ENCODE results near the gene TMEM132E. TPM values are rescaled to one million over a fixed set of nuclear protein-coding genes. Genes with fewer than 3 reads are reported as not detected.

Gene TMEM132E
- total RNA-seq, 1 donor, result not detected

- Histone ChIP-seq H3K4me3 (ENCODE audit: insufficient read depth, low read length) (no peak overlapping the region), H3K27me3 (ENCODE audit: insufficient read depth, low read length) (no peaks in the 10 kb centered on the region), H3K9me3 (ENCODE audit: low read depth, low read length) (no peaks in the 10 kb centered on the region), H4K20me1 (ENCODE audit: insufficient read depth, low read length) (no peaks in the 10 kb centered on the region), H3K79me2 (ENCODE audit: insufficient read depth, low read length) (no peaks in the 10 kb centered on the region), H3K36me3 (ENCODE audit: insufficient read depth, low read length) (no peaks in the 10 kb centered on the region), H3K27ac (ENCODE audit: low read depth, low read length) (no peak overlapping the region), H3K4me1 (ENCODE audit: insufficient read depth, low read length) (no peaks in the 10 kb centered on the region), H2AFZ (ENCODE audit: low read length) (no peak overlapping the region), H3K4me2 (ENCODE audit: insufficient read depth, low read length) (no peak overlapping the region)
- no peak for TF ChIP-seq CTCF (IDR thresholded peaks at IDR 0.05; ENCODE audit: extremely low read depth, low read depth, low read length)
- DNase-seq (ENCODE audit: insufficient read length, low spot score, missing footprints), result no peak
These were observed 27.4 kb downstream of the TMEM132E start for GRCh38 chr17:34606763-34607162.

GRCh38 chr17:34607917-34608316 lies 28.5 kb downstream of the TMEM132E start:
- H3K27ac ChIP-seq (ENCODE audit: low read depth, low read length), result no peak overlapping the region
- no peaks in the 10 kb centered on the region for H3K4me1 ChIP-seq (ENCODE audit: insufficient read depth, low read length)

GRCh38 chr17:34609210-34609609 lies 29.8 kb downstream of the TMEM132E start:
- no peak for DNase-seq (ENCODE audit: insufficient read length, low spot score, missing footprints)
- no peak overlapping the region for H3K4me3 ChIP-seq (ENCODE audit: insufficient read depth, low read length)
- no peak overlapping the region for H2AFZ ChIP-seq (ENCODE audit: low read length)
- no peaks in the 10 kb centered on the region for H3K9me3 ChIP-seq (ENCODE audit: low read depth, low read length)
- no peaks in the 10 kb centered on the region for H4K20me1 ChIP-seq (ENCODE audit: insufficient read depth, low read length)
- TF ChIP-seq CTCF (IDR thresholded peaks at IDR 0.05; ENCODE audit: extremely low read depth, low read depth, low read length), result no peak
- H3K27me3 ChIP-seq (ENCODE audit: insufficient read depth, low read length), result no peaks in the 10 kb centered on the region
- H3K4me1 ChIP-seq (ENCODE audit: insufficient read depth, low read length), result no peaks in the 10 kb centered on the region
- no peak overlapping the region for H3K4me2 ChIP-seq (ENCODE audit: insufficient read depth, low read length)
- no peaks in the 10 kb centered on the region for H3K36me3 ChIP-seq (ENCODE audit: insufficient read depth, low read length)
- no peaks in the 10 kb centered on the region for H3K79me2 ChIP-seq (ENCODE audit: insufficient read depth, low read length)
- no peak overlapping the region for H3K27ac ChIP-seq (ENCODE audit: low read depth, low read length)

More at GRCh38 chr17:34607917-34608316, 28.5 kb downstream of the TMEM132E start:
- H2AFZ ChIP-seq (ENCODE audit: low read length), result no peak overlapping the region
- no peaks in the 10 kb centered on the region for H3K36me3 ChIP-seq (ENCODE audit: insufficient read depth, low read length)
- no peak overlapping the region for H3K4me2 ChIP-seq (ENCODE audit: insufficient read depth, low read length)
- no peaks in the 10 kb centered on the region for H3K9me3 ChIP-seq (ENCODE audit: low read depth, low read length)
- no peak for DNase-seq (ENCODE audit: insufficient read length, low spot score, missing footprints)
- no peaks in the 10 kb centered on the region for H3K27me3 ChIP-seq (ENCODE audit: insufficient read depth, low read length)
- H4K20me1 ChIP-seq (ENCODE audit: insufficient read depth, low read length), result no peaks in the 10 kb centered on the region
- no peak for TF ChIP-seq CTCF (IDR thresholded peaks at IDR 0.05; ENCODE audit: extremely low read depth, low read depth, low read length)
- H3K79me2 ChIP-seq (ENCODE audit: insufficient read depth, low read length), result no peaks in the 10 kb centered on the region
- H3K4me3 ChIP-seq (ENCODE audit: insufficient read depth, low read length), result no peak overlapping the region

GRCh38 chr17:34610039-34610438 lies 30.7 kb downstream of the TMEM132E start:
- no peak for DNase-seq (ENCODE audit: insufficient read length, low spot score, missing footprints)
- no peaks in the 10 kb centered on the region for H3K9me3 ChIP-seq (ENCODE audit: low read depth, low read length)
- no peak overlapping the region for H3K4me2 ChIP-seq (ENCODE audit: insufficient read depth, low read length)
- TF ChIP-seq CTCF (IDR thresholded peaks at IDR 0.05; ENCODE audit: extremely low read depth, low read depth, low read length), result no peak
- H2AFZ ChIP-seq (ENCODE audit: low read length), result no peak overlapping the region
- no peaks in the 10 kb centered on the region for H3K4me1 ChIP-seq (ENCODE audit: insufficient read depth, low read length)
- H3K36me3 ChIP-seq (ENCODE audit: insufficient read depth, low read length), result no peaks in the 10 kb centered on the region
- no peaks in the 10 kb centered on the region for H4K20me1 ChIP-seq (ENCODE audit: insufficient read depth, low read length)
- no peaks in the 10 kb centered on the region for H3K79me2 ChIP-seq (ENCODE audit: insufficient read depth, low read length)
- H3K27ac ChIP-seq (ENCODE audit: low read depth, low read length), result no peak overlapping the region
- H3K27me3 ChIP-seq (ENCODE audit: insufficient read depth, low read length), result no peaks in the 10 kb centered on the region
- no peak overlapping the region for H3K4me3 ChIP-seq (ENCODE audit: insufficient read depth, low read length)
